ENCODE measurements around the gene LPAR5.

DNA sequence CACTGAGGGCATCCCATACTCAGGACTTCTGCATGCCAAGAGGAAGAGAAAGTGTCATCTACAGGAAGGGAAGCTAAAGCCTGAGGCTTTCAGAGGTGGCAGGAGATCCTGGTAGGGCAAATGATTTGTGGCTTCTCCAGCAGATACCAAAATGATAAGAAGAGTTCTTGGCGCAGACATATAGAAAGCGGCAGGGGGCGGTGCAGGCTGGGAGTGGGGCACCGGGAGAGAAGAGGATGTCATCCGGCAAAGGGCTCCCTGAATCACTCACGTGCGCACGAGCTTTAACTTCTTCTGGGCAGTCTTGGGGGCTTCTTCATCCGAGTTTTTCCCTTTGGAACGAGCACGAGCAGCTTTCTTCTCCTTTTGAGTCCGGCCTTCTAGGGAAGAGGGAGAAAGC, 16.6 kb upstream of the LPAR5 start:
- TF ChIP-seq, protein P1, sequence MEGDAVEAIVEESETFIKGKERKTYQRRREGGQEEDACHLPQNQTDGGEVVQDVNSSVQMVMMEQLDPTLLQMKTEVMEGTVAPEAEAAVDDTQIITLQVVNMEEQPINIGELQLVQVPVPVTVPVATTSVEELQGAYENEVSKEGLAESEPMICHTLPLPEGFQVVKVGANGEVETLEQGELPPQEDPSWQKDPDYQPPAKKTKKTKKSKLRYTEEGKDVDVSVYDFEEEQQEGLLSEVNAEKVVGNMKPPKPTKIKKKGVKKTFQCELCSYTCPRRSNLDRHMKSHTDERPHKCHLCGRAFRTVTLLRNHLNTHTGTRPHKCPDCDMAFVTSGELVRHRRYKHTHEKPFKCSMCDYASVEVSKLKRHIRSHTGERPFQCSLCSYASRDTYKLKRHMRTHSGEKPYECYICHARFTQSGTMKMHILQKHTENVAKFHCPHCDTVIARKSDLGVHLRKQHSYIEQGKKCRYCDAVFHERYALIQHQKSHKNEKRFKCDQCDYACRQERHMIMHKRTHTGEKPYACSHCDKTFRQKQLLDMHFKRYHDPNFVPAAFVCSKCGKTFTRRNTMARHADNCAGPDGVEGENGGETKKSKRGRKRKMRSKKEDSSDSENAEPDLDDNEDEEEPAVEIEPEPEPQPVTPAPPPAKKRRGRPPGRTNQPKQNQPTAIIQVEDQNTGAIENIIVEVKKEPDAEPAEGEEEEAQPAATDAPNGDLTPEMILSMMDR (IDR thresholded peaks at IDR 0.05; ENCODE audit: low read depth, low read length, missing input control): no peak
- TF ChIP-seq, protein P2, sequence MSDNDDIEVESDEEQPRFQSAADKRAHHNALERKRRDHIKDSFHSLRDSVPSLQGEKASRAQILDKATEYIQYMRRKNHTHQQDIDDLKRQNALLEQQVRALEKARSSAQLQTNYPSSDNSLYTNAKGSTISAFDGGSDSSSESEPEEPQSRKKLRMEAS (IDR thresholded peaks at IDR 0.05): no peak
- TF ChIP-seq, protein P3, sequence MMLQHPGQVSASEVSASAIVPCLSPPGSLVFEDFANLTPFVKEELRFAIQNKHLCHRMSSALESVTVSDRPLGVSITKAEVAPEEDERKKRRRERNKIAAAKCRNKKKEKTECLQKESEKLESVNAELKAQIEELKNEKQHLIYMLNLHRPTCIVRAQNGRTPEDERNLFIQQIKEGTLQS (IDR thresholded peaks at IDR 0.05): no peak
- TF ChIP-seq, protein P4, sequence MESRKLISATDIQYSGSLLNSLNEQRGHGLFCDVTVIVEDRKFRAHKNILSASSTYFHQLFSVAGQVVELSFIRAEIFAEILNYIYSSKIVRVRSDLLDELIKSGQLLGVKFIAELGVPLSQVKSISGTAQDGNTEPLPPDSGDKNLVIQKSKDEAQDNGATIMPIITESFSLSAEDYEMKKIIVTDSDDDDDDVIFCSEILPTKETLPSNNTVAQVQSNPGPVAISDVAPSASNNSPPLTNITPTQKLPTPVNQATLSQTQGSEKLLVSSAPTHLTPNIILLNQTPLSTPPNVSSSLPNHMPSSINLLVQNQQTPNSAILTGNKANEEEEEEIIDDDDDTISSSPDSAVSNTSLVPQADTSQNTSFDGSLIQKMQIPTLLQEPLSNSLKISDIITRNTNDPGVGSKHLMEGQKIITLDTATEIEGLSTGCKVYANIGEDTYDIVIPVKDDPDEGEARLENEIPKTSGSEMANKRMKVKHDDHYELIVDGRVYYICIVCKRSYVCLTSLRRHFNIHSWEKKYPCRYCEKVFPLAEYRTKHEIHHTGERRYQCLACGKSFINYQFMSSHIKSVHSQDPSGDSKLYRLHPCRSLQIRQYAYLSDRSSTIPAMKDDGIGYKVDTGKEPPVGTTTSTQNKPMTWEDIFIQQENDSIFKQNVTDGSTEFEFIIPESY (IDR thresholded peaks at IDR 0.05): no peak
- TF ChIP-seq EGR1 (IDR thresholded peaks at IDR 0.05; ENCODE audit: low read depth in 2 of 2): no peak
- TF ChIP-seq, protein P5, sequence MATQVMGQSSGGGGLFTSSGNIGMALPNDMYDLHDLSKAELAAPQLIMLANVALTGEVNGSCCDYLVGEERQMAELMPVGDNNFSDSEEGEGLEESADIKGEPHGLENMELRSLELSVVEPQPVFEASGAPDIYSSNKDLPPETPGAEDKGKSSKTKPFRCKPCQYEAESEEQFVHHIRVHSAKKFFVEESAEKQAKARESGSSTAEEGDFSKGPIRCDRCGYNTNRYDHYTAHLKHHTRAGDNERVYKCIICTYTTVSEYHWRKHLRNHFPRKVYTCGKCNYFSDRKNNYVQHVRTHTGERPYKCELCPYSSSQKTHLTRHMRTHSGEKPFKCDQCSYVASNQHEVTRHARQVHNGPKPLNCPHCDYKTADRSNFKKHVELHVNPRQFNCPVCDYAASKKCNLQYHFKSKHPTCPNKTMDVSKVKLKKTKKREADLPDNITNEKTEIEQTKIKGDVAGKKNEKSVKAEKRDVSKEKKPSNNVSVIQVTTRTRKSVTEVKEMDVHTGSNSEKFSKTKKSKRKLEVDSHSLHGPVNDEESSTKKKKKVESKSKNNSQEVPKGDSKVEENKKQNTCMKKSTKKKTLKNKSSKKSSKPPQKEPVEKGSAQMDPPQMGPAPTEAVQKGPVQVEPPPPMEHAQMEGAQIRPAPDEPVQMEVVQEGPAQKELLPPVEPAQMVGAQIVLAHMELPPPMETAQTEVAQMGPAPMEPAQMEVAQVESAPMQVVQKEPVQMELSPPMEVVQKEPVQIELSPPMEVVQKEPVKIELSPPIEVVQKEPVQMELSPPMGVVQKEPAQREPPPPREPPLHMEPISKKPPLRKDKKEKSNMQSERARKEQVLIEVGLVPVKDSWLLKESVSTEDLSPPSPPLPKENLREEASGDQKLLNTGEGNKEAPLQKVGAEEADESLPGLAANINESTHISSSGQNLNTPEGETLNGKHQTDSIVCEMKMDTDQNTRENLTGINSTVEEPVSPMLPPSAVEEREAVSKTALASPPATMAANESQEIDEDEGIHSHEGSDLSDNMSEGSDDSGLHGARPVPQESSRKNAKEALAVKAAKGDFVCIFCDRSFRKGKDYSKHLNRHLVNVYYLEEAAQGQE (IDR thresholded peaks at IDR 0.05): no peak
- no peak for TF ChIP-seq JUND (IDR thresholded peaks at IDR 0.05)
- TF ChIP-seq HNF4A (conservative IDR thresholded peaks at IDR 0.05): no peak

Measured in liver (tissue), 3 donors.